Measurements from ENCODE around the gene CHCT1.
"Not testable (repeated sequence)": the region's sequence is repeated elsewhere in the genome, so short reads cannot be mapped to it uniquely, and the experiment has no call there.

Gene CHCT1

GRCh38 chr17:60398227-60398959 lies 23.9 kb upstream of the CHCT1 start:
- DNase-seq (ENCODE audit: low spot score) = no peak

GRCh38 chr17:60401819-60402218 lies 20.5 kb upstream of the CHCT1 start:
- no peak for DNase-seq (ENCODE audit: low spot score)

- DNase-seq (ENCODE audit: low spot score) = no peak
These were observed 18.8 kb upstream of the CHCT1 start for GRCh38 chr17:60403523-60403810.

DNA sequence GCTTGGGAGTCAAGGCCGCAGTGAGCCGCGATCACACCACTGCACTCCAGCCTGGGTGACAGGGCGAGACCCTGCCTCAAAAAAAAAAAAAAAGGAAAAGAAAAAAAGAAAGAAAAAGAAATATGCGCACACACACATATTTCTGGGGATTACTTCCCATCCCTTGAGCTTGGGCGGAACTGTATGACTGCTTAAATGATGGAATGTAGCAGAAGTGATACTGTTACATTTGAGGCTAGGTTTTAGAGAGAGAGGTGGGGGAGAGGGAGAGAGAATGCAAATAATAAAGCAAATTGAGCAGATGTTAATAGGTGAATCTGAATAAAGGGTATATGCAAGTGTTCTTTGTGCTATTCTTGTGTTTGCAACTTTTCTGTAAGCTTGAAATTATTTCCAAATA lies 18.3 kb upstream of the CHCT1 start:
- no peak for DNase-seq (ENCODE audit: low spot score)

GRCh38 chr17:60406887-60407286 lies 15.4 kb upstream of the CHCT1 start:
- no peak for DNase-seq (ENCODE audit: low spot score)

DNA sequence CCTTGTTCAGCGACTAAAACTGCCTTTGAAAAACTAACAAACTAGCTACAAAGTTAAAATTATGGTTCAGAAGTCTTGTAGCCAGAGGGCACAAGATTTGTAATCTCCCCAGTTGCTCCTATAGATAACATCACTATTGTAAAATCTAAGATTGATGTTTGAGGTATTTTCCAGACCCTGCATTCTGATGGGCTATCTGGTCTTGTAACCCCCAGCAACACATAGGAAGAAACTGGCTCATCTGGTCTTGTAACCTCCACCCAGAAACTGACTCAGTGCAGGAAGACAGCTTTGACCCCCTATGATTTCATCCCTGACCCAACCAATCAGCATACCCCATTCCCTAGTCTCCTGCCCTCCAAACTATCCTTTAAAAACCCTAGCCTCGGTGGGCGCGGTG lies 12.3 kb upstream of the CHCT1 start:
- DNase-seq (ENCODE audit: low spot score) = no peak

DNA sequence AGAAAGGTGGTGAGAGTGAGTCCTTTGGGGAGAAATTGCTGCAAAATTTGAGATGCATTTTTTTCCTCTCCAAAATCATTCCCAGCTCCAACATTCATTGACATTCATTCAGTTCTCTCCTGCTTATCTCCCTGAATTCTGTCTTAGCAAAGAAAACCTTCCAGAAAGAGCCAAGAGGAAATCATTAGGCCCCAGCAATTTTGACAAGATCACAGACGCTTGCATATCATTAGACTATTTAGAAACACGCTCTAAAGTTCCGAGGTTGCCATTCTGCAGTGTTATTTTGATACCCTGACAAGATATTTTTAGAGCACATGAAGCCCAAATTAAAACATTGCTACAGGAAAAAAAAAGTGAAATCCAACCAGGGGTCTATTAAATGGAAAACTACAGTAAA lies 9.6 kb upstream of the CHCT1 start:
- DNase-seq (ENCODE audit: low spot score) = no peak

- no peak for DNase-seq (ENCODE audit: low spot score)
These were observed 7.1 kb upstream of the CHCT1 start for GRCh38 chr17:60415146-60415545.

- DNase-seq (ENCODE audit: low spot score) = no peak
These were observed 5.8 kb upstream of the CHCT1 start for GRCh38 chr17:60416368-60416925.

GRCh38 chr17:60419003-60419402 lies 3.3 kb upstream of the CHCT1 start:
- not testable (repeated sequence) for DNase-seq (ENCODE audit: low spot score)

DNA sequence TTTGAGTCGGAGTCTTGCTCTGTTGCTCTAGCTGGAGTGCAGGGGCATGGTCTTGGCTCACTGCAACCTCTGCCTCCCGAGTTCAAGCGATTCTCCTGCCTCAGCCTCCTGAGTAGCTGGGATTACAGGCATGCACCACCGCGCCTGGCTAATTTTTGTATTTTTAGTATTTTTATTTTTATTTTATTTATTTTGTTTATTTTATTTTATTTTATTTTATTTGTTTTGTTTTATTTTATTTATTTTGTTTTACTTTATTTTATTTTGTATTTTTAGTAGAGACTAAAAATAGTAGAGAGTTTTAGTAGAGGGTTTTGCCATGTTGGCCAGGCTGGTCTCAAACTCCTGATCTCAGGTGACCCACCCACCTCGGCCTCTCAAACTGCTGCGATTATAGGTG lies 2.4 kb upstream of the CHCT1 start:
- DNase-seq (ENCODE audit: low spot score) = not testable (repeated sequence)

DNA sequence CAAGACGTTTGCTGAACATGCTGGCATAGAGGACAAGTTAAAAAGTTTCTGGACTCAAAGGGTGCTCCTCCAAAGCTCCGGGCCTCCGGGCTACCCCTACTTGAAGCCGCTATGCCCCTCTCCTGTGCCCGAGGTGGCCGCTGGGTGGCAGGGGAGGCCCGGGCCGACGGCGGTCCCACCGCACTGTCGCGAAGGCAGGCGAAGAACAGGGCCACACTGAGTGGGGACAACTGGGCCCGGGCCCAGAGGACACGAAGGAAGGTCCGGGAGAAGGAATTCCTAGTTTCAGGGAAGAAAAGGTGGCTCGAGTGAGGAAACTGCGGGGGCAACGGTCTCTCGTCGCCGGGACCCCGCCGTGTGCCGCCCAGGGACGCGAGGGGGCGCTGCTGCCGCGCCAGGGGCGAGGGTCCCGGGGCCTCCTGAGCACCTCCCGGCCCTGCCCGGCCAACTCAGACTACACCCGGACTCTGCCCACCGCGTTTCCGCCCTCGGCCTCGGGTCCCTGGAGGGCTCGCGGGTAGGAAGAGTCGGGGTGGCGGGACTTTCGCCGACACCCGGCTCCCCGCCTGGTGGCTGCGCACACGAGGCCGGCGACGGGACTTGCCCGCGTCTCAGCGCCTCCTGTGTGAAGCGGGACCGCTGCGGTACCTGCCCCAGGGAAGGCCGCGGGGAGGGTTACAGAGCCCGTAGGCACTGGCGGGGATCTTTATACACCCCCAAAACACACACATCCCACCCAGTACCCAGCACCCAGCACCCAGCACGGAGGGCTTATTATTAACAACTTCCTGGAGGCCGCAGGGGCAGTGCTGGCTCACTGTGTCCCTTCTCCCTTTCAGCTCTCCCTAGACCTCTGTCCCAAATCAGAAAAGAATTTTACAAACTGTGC lies 772 bp upstream of the CHCT1 start:
- DNase-seq (ENCODE audit: low spot score) = peak; percentile 68

DNA sequence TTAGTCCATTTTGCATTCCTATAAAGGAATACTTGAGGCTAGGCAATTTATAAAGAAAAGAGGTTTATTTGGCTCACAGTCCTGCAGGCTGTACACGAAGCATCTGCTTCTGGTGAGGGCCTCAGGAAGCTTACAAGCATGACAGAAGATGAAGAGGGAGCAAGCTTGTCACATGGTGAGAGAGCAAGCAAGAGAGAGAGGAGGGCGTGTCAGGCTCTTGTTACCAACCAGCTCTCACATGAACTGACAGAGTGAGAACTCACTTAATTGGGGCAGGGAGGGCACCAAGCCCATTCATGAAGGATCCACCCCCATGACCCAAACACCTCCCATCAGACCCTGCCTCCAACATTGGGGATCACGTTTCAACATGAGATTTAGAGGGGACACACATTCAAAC lies 1.6 kb downstream of the CHCT1 start:
- no peak for DNase-seq (ENCODE audit: low spot score)

DNA sequence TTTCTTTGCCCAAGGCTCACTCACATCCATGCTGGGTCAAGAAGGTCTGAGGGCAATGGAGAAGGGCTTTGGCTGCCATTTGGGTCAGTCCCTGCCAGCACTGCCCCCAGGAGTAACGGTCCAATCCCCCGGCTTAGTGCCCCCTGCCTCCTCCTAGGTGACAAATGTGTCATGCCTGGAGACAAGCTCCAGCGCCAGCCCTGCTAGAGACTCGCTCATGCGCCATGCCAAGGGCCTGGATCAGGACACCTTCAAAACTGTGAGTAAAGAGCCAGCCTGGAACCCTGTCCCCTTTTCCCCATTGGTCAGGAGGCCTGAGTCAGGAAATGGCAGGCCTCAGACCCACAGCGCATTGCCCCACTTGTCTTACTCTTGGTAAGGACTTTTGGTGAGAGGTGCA lies 3.3 kb downstream of the CHCT1 start:
- DNase-seq (ENCODE audit: low spot score) = no peak

GRCh38 chr17:60426596-60426995 lies 4.3 kb downstream of the CHCT1 start:
- no peak for DNase-seq (ENCODE audit: low spot score)

DNA sequence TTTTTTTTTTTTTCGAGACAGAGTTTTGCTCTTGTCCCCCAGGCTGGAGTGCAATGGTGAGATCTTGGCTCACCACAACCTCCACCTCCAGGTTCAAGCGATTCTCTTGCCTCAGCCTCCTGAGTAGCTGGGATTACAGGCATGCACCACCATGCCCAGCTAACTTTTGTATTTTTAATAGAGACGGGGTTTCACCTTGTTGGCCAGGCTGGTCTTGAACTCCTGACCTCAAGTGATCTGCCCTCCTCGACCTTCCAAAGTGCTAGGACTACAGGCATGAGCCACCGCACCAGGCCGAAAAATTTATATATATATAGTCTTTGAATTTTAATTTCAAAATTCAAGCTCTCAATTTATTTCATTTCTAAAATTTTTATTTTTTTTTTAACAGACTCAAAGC lies 6.2 kb downstream of the CHCT1 start:
- not testable (repeated sequence) for DNase-seq (ENCODE audit: low spot score)

DNA sequence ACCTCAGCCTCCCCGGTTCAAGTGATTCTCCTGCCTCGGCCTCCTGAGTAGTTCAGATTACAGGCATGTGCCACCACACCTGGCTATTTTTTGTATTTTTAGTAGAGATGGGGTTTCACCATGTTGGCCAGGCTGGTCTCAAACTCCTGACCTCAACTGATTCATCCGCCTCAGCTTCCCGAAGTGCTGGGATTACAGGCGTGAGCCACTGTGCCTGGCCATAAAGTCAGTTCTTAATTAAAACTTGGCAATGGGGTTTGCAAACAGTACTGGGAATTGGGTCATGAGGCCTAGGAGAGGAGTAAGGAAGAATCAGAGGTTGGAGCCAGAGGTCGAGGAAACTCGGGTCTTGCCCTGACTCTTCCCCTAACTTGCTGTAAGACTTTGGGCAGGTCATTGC lies 8.3 kb downstream of the CHCT1 start:
- DNase-seq (ENCODE audit: low spot score) = not testable (repeated sequence)

- DNase-seq (ENCODE audit: low spot score) = not testable (repeated sequence)
These were observed 11.0 kb downstream of the CHCT1 start for GRCh38 chr17:60433021-60433997.

GRCh38 chr17:60435244-60436167 lies 13.2 kb downstream of the CHCT1 start:
- DNase-seq (ENCODE audit: low spot score) = peak; percentile 72

DNA sequence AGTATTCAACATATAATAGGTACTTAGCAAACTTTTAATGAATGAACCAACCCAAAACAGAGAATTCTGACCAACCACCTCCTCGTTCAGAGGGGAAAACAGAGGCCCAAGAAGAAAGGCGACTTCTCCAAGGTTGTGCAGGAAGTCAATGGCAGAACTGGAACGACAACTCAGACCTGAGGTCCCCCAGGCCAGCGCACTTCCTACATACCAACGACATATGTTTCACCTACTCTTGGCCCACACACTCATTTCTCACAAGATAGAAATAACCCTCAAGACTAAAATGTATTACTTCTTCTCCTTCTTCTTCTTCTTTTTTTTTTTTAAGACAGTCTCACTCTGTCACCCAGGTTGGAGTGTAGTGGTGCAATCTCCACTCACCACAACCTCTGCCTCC lies 14.4 kb downstream of the CHCT1 start:
- no peak for DNase-seq (ENCODE audit: low spot score)

DNA sequence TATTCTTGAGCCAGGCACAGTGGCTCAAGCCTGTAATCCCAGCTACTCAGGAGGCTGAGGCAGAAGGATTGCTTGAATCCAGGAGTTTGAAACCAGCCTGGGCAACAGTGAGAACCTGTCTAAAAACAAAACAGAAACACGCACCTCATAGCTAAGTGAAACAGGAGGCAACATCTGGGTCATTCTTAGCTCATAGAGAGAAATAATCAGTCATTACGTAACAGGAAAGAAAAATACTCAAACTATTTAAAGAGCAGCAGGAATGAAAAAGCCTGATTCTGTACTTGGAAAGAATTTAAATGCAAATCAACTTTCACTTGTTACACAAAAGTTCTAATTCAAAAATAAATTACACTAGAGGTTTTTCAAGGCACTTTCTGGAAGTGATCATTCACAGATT lies 17.2 kb downstream of the CHCT1 start:
- no peak for DNase-seq (ENCODE audit: low spot score)

Measured in CD4-positive, alpha-beta T cell treated with Interleukin-15 for 4 hours (primary cell).